Activated CD8-positive, alpha-beta memory T cell treated with anti-CD3 and anti-CD28 coated beads, Interleukin-2, amount 10 ng/mL, durations not matched to agents 7 days and 5 days (primary cell): Measurements from ENCODE around the gene MVD. TPM values are rescaled to one million over a fixed set of nuclear protein-coding genes. Genes with fewer than 3 reads are reported as not detected.

Experiments
- ATAC-seq: fragments of 150-1000 bp; cut with Tn5 transposase; one replicate; pipeline ENCODE4 v1.10.0; 2021; ENCODE audit warnings: moderate library complexity
- CTCF ChIA-PET: fragments of 350-600 bp; sonication (Branson Sonifier 250); formaldehyde crosslinking; loops from one replicate; lab custom pipeline; 2021; ENCODE audit warnings: antibody characterized with exemption; lab: Charles Lee
- DNase-seq: peaks from one replicate; pipeline ENCODE4 v3.0.0-alpha.2; 2020
- H3K27ac Mint-ChIP-seq: one replicate; pipeline ENCODE4 v1.8.0; 2021; ENCODE audit warnings: mild to moderate bottlenecking, mixed read lengths
- H3K27me3 Mint-ChIP-seq: one replicate; pipeline ENCODE4 v1.8.0; 2021; ENCODE audit warnings: mixed read lengths
- H3K36me3 Mint-ChIP-seq: one replicate; pipeline ENCODE4 v1.8.0; 2021; ENCODE audit warnings: mild to moderate bottlenecking, mixed read lengths
- H3K4me1 Mint-ChIP-seq: one replicate; pipeline ENCODE4 v1.8.0; 2021; ENCODE audit warnings: mixed read lengths
- H3K4me3 Mint-ChIP-seq: one replicate; pipeline ENCODE4 v1.8.0; 2021; ENCODE audit warnings: mild to moderate bottlenecking, moderate library complexity, mixed read lengths
- H3K9me3 Mint-ChIP-seq: one replicate; pipeline ENCODE4 v1.8.0; 2022; ENCODE audit warnings: low read depth, mixed read lengths
- total RNA-seq, 2 experiments: library from RNA; stranded (reverse); gene quantifications; one replicate each; pipeline ENCODE4 v1.2.3, GENCODE V29; 2021

Gene MVD
- total RNA-seq, 2 experiments from 2014 or later, result 112 to 134 TPM

DNA sequence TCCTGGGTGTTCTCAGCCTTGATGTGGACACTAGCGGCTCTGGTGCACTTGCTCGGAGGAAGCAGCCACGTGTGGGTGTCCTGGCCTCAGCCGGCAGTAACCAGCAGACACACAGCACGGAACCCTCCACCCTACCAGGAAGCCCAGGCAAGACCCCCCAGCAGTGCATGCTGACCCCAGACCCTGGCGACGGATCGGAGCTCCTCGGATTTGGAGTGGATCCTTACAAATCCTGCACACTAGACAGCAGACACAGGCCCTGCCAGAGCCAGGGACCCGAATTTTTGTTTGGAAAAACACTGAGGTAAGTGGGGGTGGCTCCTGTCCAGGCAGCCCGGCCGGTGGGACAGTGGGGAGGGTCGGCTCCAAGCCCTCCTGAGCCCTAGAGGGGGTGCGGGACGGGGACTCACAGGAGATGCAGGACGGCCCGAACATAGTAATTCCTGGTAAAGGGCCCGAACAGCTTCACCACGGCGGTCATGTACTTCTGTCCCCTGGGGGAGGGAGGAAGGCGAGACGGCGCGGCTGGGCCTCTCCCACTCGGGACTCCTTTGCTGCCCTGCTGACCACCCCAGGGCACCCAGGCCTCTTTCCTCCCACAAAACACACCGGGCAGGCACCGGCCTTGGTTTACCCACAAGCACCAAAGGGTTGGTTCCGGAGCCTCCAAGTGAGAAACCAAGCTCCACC is 16.4 kb downstream of the MVD start:
- no peak for ATAC-seq
- CTCF ChIA-PET, result no interaction called here
- H3K9me3 Mint-ChIP-seq, result no peaks in the 10 kb centered on the region
- peaks cover 20% of the 10 kb centered on the region for H3K36me3 Mint-ChIP-seq
- no peak for DNase-seq
- no peaks in the 10 kb centered on the region for H3K27me3 Mint-ChIP-seq
- no peak overlapping the region for H3K4me3 Mint-ChIP-seq
- H3K4me1 Mint-ChIP-seq, result peaks cover 13% of the 10 kb centered on the region
- H3K27ac Mint-ChIP-seq, result peak overlapping the region; percentile 32

DNA sequence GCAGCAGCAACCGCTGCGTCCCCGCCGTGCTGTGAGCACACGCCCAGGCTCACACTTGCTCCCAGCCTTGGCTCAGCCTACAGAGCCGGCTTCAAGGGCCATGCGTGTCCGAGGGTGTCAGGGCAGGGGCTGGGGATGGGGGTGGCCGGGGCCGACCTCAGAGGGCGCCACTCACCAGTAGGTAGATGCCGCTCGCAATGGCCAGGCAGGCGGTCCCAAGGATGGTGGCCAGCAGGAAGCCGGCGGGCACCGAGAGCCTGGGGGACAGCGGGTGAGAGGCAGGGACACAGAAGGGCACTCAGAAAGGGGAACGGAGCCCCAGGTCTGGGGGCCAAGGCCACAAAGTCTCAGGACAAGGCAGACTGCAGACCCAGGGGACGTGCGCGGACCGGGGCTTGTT is 16.9 kb downstream of the MVD start:
- Mint-ChIP-seq H3K36me3 (peaks cover 20% of the 10 kb centered on the region), H3K4me3 (no peak overlapping the region), H3K27me3 (peaks cover 3% of the 10 kb centered on the region), H3K27ac (peak overlapping the region; percentile 32), H3K9me3 (no peaks in the 10 kb centered on the region), H3K4me1 (peaks cover 8% of the 10 kb centered on the region)
- DNase-seq (no peak), ATAC-seq (no peak)
- CTCF ChIA-PET, result no interaction called here

DNA sequence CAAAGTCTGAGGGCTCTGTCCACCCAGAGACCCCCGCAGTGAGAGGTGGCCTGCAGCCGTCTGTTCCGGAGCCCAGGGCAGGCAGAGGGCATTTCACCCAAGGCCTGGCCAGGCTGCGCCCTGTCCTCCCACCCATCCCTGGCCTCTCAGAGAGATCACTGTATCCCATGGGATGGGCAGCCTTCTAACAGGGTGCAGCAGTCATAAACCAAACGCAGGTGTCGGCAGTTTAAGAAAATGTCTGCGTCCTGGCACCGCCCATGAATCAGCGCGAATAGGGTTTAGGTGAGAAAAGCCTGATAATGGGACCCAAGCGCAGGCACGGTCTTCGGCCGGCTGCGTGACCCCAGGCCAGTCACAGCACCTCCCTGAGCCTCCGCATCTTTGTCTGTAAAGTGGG is 17.4 kb downstream of the MVD start:
- DNase-seq, result no peak
- H3K27ac Mint-ChIP-seq, result no peak overlapping the region
- peaks cover 6% of the 10 kb centered on the region for H3K27me3 Mint-ChIP-seq
- CTCF ChIA-PET, result no interaction called here
- no peak for ATAC-seq
- no peaks in the 10 kb centered on the region for H3K9me3 Mint-ChIP-seq
- peaks cover 20% of the 10 kb centered on the region for H3K36me3 Mint-ChIP-seq
- H3K4me3 Mint-ChIP-seq, result no peak overlapping the region
- H3K4me1 Mint-ChIP-seq, result peaks cover 8% of the 10 kb centered on the region

DNA sequence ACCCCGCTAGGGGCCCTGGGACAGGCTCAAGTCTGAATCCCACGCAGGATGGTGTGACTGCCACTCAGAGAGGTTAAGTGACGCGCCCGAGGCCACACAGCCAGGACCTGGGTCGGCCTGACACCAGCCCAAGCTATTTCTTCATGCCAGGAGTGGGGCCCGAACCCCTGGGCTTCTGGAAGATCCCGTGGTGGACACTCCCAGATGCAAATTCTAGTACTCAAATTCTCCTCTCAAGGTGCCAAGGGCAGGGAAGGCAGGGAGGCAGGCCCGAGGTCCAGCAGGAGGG is 19.3 kb downstream of the MVD start:
- Mint-ChIP-seq H3K27me3 (peaks cover 22% of the 10 kb centered on the region), H3K4me1 (no peaks in the 10 kb centered on the region), H3K36me3 (peaks cover 15% of the 10 kb centered on the region), H3K9me3 (no peaks in the 10 kb centered on the region), H3K4me3 (no peak overlapping the region), H3K27ac (no peak overlapping the region)
- DNase-seq, result no peak
- no peak for ATAC-seq
- CTCF ChIA-PET, result no interaction called here

GRCh38 chr16:88642881-88643643 is 19.8 kb downstream of the MVD start:
- Mint-ChIP-seq H3K4me3 (no peak overlapping the region), H3K27me3 (peaks cover 27% of the 10 kb centered on the region), H3K4me1 (peaks cover 2% of the 10 kb centered on the region), H3K36me3 (peaks cover 15% of the 10 kb centered on the region), H3K9me3 (no peaks in the 10 kb centered on the region), H3K27ac (no peak overlapping the region)
- DNase-seq, result no peak
- no peak for ATAC-seq
- CTCF ChIA-PET, result no interaction called here

DNA sequence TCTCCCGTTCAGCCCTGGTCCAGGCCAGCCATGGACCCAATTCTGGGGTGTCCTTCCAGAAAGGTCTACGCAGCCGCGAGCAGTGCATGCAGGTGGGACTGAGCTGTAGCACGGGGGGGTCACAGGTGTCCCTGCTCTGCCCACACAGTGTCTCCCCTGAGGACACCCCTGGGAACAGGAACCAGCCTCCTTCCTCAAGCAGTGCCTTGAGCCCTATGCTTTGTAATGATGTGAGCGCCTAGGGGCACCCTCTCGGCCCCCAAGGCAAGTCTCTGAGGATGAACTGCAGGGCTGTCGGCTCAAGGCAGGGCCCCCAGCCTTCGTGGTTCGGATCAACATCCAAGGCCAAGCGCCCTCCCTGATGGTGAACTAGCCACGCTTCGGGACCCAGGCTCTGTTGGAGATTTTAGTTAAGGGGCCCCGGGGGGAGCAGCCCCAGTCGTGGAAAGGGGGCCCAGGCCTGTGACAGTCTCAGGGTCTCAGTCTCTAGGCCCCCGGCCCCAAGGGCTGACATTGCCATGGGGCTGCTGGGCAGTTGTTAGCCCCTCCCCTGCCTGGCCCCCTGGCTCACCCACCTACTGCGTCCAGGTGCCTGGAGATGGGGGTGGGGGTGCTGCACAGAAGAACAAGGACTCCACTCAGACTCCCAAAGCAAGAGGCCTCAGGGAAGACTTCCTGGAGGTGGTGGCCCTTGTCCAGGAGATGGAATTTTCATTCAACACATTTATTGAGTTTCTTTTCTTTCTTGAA is 22.2 kb downstream of the MVD start:
- Mint-ChIP-seq H3K4me1 (peaks cover 20% of the 10 kb centered on the region), H3K27me3 (peaks cover 44% of the 10 kb centered on the region), H3K9me3 (no peaks in the 10 kb centered on the region), H3K36me3 (peaks cover 17% of the 10 kb centered on the region), H3K27ac (no peak overlapping the region), H3K4me3 (no peak overlapping the region)
- no peak for ATAC-seq
- CTCF ChIA-PET, result no interaction called here
- no peak for DNase-seq

DNA sequence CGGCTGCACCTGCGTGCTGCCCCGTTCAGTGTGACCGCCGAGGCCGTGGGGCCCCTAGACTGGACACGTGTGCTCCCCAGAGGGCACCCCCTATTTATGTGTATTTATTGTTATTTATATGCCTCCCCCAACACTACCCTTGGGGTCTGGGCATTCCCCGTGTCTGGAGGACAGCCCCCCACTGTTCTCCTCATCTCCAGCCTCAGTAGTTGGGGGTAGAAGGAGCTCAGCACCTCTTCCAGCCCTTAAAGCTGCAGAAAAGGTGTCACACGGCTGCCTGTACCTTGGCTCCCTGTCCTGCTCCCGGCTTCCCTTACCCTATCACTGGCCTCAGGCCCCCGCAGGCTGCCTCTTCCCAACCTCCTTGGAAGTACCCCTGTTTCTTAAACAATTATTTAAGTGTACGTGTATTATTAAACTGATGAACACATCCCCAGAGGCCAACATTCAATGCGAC is 22.8 kb downstream of the MVD start:
- H3K27me3 Mint-ChIP-seq, result peaks cover 44% of the 10 kb centered on the region
- no peak for ATAC-seq
- no peak overlapping the region for H3K4me3 Mint-ChIP-seq

DNA sequence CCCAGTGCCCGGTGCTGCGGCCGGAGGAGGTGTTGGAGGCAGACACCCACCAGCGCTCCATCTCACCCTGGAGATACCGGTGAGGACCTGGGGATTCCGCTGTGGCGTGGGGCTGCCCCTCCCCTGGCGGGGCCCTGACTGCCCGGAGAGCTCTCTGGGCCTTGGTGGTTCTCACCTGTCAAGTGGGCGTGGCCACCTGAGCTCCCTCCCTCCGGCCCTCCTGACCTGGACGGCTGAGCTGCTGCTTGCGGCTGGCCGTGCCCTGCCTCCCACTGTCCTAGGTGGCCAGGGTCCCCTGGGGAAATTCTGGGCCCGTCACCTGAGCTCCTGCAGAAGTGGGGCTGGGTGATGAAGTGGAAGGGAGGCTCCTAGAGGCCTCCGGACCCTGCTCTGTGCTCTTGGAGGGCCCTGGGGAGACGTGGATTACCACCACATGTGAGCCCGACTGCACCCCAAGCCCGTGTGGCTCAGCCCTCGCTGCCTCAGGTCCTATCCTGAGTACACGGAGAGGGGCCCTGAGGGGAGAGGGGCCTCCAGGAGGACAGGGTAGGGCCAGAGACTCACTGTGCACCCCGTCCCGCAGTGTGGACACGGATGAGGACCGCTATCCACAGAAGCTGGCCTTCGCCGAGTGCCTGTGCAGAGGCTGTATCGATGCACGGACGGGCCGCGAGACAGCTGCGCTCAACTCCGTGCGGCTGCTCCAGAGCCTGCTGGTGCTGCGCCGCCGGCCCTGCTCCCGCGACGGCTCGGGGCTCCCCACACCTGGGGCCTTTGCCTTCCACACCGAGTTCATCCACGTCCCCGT is 23.5 kb downstream of the MVD start:
- Mint-ChIP-seq H3K4me3 (no peak overlapping the region), H3K9me3 (no peaks in the 10 kb centered on the region), H3K27ac (no peak overlapping the region), H3K4me1 (peaks cover 26% of the 10 kb centered on the region), H3K27me3 (peaks cover 44% of the 10 kb centered on the region), H3K36me3 (peaks cover 13% of the 10 kb centered on the region)
- DNase-seq, result no peak
- CTCF ChIA-PET, result interaction anchor here (1.5 kb wide), 1 partner anchor 25 kb away, joined by 4 read pairs; no protein-coding TSS in a partner anchor
- no peak for ATAC-seq

More for the DNA sequence above, 22.8 kb downstream of the MVD start:
- Mint-ChIP-seq H3K27ac (no peak overlapping the region), H3K4me1 (peaks cover 24% of the 10 kb centered on the region), H3K9me3 (no peaks in the 10 kb centered on the region), H3K36me3 (peaks cover 14% of the 10 kb centered on the region)
- no peak for DNase-seq
- CTCF ChIA-PET, result no interaction called here

- Mint-ChIP-seq H3K27me3 (peaks cover 44% of the 10 kb centered on the region), H3K36me3 (peaks cover 7% of the 10 kb centered on the region), H3K4me3 (no peak within 1 kb of the TSS), H3K9me3 (no peaks in the 10 kb centered on the region), H3K4me1 (peaks cover 29% of the 10 kb centered on the region), H3K27ac (no peak within 1 kb of the TSS)
- no peak for DNase-seq
- ATAC-seq, result no peak
- CTCF ChIA-PET, result interaction anchor here (1.2 to 2.0 kb wide), 3 partner anchors 11 to 68 kb away, joined by 3 to 8 read pairs (median 4); partner anchors contain the start of gene ZC3H18
Observed at GRCh38 chr16:88638323-88639230, 24.3 kb downstream of the MVD start, which contains the start of gene IL17C. Gene IL17C, plus strand, starts transcription at chr16:88638572. Its CDS starts 70 bp downstream, at chr16:88638642.

DNA sequence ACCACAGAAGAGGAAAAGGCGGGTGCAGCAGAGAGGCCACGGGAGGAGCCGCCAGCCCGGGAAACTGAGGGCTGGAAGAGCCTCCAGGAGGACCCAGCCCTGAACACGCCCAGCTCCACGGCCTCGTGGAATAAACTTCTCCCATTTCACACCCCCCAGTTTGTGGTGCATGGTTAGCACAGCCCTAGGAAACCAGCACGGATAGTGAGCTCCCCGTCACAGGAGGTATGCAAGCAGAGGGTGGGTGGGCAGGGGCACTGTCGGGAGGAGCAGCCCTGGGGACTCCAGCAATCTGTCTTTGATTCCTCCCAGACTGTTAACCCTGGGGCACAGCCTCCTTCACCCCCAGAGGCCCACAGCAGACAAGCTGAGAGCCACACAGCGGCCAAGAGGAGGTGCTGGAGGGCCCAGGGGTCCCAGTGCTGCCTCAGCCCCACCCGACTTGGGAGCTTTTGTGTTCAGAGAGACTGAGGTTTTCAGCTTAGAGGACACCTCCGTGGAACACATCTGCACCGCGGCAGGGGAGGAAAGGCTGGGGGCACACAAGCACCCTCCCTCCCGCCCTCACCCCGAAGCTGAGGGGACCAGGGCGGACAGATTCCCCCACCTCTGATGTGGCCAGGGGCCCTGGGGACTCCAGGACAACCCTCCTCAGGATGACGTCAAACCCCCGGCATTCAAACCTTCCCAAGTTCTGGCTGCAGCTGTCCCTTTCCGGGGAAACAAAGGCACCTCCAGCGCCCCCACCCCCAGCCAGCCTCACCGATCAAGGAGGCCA is 26.2 kb downstream of the MVD start:
- ATAC-seq (no peak), DNase-seq (no peak)
- Mint-ChIP-seq H3K27me3 (peaks cover 44% of the 10 kb centered on the region), H3K9me3 (no peaks in the 10 kb centered on the region), H3K27ac (peak overlapping the region; percentile 7), H3K4me3 (no peak overlapping the region), H3K4me1 (peaks cover 32% of the 10 kb centered on the region), H3K36me3 (peaks cover 6% of the 10 kb centered on the region)
- CTCF ChIA-PET, result interaction anchor here (0.8 to 2.0 kb wide), 10 partner anchors 10 to 184 kb away, joined by 3 to 8 read pairs (median 4); partner anchors contain the start of genes MVD and ZC3H18

DNA sequence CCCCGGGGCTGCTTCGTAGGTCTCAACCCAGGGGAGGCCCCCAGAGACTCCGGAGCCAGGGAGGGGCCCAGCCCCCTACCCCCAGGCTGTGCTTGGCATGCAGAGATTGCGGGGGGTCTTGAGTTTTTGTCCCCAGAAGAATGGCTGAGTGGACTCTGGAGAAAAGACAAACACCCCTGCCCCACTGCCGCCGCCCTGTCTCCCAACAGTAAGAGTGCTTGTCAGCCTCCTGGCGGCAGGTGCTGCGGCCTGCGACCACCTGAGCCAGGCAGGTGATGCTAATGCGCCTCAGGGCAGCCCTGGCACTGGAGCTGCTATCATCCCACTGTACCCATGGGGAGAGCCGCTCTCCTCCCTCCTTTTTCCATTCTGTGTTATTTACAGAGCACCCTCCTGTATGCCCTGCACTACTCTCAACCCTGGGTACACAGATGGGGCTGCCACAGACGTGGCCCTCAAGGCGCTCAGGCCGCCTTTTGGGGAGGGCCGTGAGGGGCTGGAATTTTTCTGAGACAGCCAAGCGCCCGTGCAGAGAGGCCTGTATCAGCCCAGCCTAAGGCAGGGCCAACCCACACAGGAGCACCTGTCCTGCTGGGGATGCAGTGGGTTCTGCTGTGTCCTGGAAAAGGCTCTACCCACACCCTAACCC is 27.1 kb downstream of the MVD start:
- H3K9me3 Mint-ChIP-seq, result no peaks in the 10 kb centered on the region
- H3K36me3 Mint-ChIP-seq, result peaks cover 8% of the 10 kb centered on the region
- DNase-seq (no peak), ATAC-seq (no peak)
- H3K27me3 Mint-ChIP-seq, result peaks cover 41% of the 10 kb centered on the region
- no peak overlapping the region for H3K27ac Mint-ChIP-seq
- H3K4me1 Mint-ChIP-seq, result peaks cover 32% of the 10 kb centered on the region
- no peak overlapping the region for H3K4me3 Mint-ChIP-seq
- CTCF ChIA-PET, result interaction anchor here (1.6 to 2.0 kb wide), 2 partner anchors 49 to 65 kb away, joined by 5 to 6 read pairs; no protein-coding TSS in a partner anchor
